GOT3 (cell line): ENCODE data around the gene RMRP.

Experiments
- DNase-seq: peaks from one replicate; lab custom pipeline; 2025; ENCODE audit warnings: mixed read lengths; lab: John Stamatoyannopoulos, UW

The RMRP gene

DNA sequence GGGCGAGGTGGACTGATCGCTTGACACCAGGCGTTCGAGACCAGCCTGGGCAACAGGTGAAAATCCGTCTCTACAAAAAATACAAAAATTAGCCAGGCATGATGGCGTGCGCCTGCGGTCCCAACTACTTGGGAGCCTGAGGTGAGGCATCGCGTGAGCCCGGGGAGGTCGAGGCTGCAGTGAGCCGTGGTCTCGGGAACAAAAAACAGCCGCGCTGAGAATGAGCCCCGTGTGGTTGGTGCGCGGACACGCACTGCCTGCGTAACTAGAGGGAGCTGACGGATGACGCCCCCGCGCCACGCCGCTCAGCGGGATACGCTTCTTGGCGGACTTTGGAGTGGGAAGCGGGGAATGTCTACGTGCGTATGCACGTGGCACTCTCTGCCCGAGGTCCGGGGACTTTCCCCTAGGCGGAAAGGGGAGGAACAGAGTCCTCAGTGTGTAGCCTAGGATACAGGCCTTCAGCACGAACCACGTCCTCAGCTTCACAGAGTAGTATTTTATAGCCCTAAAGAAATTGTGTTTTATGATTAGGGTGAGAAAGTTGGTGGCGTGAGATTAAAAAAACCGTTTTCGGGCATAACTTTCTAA, at the start of gene RMRP:
Gene RMRP, minus strand, starts transcription at position 474 of the 591 bp plus-strand sequence.
- peak; percentile 80 for DNase-seq

DNA sequence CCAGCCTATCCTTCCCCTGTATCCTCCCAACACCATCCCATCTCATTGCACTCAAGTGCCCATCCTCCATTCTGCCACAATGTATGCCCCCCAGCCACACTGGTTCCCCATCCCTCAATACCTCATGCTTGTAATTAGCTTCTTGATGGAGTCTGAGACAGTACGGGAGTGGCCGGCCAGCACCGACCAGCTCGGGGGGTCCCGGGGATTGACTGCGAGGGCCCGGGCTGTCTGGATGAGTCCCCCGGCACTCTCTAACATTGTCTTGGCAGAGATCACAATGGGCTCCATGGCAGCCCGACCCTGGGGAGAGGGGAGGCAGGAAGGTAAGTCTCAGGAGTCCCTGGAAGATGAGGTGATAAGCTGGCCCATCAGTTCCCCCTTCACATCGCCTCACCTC, 49.1 kb upstream of the RMRP start:
- no peak for DNase-seq

GRCh38 chr9:35705836-35706430, 48.1 kb upstream of the RMRP start:
- DNase-seq, result no peak

DNA sequence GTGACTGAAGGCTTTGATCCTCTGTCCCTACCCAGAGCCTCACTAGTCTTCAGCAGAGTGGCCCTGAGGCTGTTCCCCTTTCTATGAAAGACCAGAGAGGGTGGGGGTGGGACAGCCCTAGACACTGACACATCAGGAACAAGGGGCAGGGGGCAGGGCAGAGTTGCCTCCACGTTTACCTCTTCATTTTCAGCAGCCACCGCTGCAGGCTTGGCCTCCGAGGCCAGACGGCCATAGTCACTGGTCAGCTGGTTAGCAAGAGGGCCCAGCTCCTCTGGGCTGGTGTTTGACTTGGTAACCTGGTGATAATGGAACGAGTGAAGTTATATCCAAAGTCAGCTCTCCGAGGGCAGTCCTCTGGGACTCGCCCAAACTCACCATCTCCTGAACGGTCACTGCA, 47.6 kb upstream of the RMRP start:
- DNase-seq, result no peak

DNA sequence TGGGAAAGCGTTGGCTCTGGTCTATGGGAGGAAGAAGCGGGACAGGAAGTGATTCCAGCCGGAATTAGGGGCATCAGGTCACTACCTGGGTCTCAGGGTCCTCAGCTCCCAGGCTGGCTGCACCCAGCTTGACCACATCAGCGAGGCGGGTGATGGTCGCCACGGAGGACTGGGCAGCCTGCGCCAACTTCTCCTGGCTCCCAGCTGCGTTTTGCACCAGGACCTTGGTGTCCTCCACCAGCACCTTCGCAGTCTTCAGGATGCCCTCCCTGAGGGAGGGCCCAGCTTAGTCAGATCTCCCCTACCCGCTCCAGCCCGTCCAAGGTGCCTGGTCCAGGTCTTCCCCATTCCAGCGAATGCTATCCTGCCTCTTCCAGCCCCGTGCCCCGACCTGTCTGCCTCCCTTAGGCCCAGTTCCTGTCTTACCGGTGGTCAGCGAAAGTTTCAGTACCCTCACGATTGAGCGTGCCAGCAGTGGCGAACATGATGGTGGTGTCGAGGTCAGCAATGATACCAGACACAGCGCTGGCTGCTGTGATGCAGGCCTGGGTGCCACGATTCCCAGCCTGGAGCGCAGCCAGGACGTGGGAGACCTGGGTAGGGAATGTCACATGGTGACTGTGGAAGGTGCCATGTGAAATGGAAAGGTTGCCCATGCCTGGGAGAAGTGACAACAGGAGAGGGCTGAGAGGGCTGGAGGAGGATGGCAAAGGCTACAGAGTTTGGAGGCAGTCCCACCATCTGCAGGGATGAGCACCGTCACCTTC, 46.3 kb upstream of the RMRP start:
- no peak for DNase-seq

DNA sequence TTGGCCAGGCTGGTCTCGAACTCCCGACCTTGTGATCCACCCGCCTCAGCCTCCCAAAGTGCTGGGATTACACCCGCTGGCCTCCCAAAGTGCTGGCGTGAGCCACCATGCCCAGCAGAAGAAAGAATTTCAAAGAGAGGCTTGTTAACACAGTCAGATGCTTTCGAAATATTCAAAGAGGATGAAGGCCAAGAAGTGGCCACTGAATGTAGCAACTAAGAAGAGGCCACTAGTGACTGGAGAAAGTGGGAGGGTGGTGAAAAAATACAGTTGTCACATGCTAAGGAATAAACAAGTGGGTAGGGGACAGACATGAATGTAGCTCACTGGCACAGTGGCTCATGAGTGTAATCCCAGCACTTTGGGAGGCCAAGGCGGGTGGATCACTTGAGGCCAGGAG, 44.9 kb upstream of the RMRP start:
- no peak for DNase-seq

- no peak for DNase-seq
Observed at GRCh38 chr9:35700942-35701341, 43.1 kb upstream of the RMRP start.

GRCh38 chr9:35700031-35700430, 42.2 kb upstream of the RMRP start:
- DNase-seq, result no peak

DNA sequence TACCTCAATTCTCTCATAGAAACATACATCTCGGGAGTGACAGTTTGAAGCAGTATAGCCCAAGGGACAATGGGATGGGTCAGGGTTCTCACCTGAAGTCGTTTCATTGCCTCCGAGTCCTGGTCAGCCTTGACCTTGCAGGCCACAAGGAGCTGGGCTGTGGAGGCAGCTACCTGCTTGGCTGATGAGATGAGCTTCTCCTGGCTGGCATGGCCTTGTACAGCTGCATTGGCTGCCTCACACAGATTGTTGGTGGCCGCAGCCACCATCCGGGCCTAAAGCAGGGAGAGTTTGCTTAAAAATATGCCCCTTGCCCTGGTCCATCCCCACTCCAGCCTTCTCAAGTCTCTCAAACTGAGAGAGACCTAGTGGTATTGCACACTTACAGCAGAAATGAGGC, 40.4 kb upstream of the RMRP start:
- DNase-seq, result no peak

- no peak for DNase-seq
Observed at GRCh38 chr9:35697486-35697885, 39.7 kb upstream of the RMRP start.

GRCh38 chr9:35696520-35697215, 38.8 kb upstream of the RMRP start:
- no peak for DNase-seq

GRCh38 chr9:35695943-35696401, 38.2 kb upstream of the RMRP start:
- DNase-seq, result no peak

DNA sequence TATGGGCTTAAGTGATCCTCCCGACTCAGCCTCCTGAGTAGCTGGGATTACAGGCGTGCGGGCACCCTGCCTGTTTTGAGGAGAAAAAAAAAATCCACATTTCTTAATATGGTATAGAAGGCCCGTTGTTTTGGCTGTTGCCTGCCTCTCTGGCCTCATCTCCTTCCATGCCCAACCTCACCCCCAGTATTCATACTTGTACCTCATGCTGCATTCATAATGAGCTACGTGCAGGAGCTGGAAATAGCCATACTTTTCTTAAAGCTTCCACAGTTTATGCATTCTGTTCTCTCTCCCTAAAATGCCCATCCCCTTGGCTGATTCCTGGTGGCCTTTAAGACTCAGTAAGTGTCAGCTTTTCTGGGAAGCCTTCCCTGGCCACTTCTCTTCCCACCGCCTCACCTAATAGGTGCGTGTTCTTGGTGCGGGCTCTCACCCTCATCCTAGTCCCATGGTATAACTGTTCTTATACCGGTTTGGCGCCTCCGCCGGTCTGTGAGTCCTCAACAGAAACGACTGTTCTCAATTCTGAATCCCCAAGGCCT, 34.0 kb upstream of the RMRP start:
- no peak for DNase-seq

- DNase-seq, result no peak
Observed at GRCh38 chr9:35691334-35691650, 33.5 kb upstream of the RMRP start.

- DNase-seq, result no peak
Observed at GRCh38 chr9:35690614-35691333, 33.0 kb upstream of the RMRP start.

- DNase-seq, result no peak
Observed at GRCh38 chr9:35690294-35690613, 32.4 kb upstream of the RMRP start.

DNA sequence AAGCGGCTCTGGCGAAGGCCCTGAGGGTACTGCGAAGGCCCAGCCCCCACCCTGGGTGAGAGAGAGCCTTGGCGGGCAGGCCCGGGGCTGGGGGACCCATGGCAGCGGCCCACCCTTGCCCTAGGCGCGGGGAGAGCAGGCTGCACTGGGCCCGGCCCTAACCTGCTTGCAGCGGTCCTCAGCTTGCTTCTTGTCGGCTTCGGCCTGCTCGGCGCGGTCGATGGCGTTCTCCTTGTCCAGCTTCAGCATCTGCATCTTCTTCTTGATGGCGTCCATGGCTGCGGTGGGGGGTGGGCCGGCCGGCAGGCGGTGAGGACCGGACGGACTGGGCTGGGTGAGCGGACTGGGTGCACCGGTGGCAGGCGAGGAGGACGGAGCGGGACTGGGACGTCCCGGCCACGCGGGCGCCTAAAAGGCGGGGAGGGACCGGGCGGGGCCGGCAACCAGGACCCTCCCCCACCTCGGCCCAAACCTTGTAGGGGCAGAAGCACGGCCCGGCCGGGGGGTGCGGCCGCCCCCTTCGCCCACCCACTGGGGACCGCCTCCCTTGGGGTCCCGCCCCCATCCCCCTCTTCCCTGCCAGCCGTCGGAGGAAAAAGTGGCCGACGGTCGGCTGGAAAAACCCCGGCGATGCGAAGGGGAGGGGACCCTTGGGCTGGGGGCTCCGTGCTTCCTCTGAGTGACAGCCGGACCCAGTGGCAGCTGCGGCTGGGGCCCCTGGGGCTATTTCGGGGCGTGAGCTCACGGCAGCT, 31.9 kb upstream of the RMRP start, which contains the start of gene TPM2:
Gene TPM2, minus strand, starts transcription at position 384 of the 752 bp plus-strand sequence. Its CDS starts 108 bp downstream, at position 276.
- peak; percentile 36 for DNase-seq

DNA sequence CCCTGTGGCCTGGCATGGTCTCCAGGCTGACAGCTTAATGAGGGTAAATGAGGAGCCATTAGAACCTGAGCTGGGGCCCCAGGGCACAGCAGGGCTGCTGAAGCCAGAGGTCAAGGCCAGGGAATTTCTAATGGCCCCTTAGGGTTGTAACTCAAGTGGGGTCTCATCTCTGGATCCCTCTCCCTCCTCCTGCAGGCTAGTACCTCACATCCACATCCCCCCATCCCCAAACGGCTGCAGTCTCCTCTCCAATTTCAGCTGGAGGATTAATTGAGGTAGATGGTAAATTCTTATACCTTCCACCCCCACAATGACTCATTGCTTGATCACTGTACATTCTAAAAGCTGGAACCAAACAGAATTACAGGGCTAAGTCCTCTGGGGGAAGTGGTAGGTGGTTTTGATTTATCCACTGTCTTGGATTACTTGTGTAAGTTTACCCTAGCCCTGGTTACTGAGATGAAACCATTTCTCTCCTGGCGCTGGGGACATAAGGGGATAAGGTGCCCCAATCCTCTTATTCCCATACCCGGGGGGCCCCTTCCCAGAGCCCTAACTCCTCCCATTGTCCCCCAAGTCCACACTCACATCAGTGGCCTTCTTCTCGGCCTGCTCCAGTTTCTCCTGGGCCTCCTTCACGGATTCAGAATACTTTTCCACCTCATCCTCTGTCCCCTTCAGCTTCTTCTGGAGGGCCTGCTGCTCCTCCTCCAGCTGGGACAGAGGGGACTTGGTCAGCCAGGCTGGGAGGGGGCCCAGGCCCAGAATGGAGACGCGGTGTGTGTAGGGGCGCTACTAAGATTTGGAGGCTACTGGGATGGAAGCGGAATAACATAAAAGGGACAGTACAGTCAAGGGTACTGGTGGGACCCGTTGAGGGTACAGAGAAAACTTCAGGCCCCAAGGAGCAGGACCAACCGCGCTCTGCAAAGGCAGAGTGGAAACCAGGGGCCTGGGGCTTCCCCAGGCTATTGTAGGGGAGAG, 31.0 kb upstream of the RMRP start:
- no peak for DNase-seq

GRCh38 chr9:35687972-35688557, 30.2 kb upstream of the RMRP start:
- DNase-seq, result no peak

- DNase-seq, result no peak
Observed at GRCh38 chr9:35687306-35687705, 29.5 kb upstream of the RMRP start.
